Gastrocnemius medialis (tissue), 4 donors: ENCODE measurements around the gene MYB. TPM values are rescaled to one million over a fixed set of nuclear protein-coding genes. Genes with fewer than 3 reads are reported as not detected.

ENCODE experiments used
- ATAC-seq, 2 donors: fragments of 150-250 bp; one replicate each; pipeline ENCODE4 v1.9.1; 2016
- DNase-seq, 2 donors: peaks; one replicate each; pipeline ENCODE4 v3.0.0-alpha.2; 2019
- H3K27ac ChIP-seq, 4 donors: fragments of 200-600 bp; sonication (generic); 1 replicate in 1 of 4; 2 replicates in 3 of 4; pipeline ENCODE4 v1.5.1; 2016 to 2018; ENCODE audit warnings: mild to moderate bottlenecking in 2 of 4, moderate library complexity in 1 of 4
- H3K27me3 ChIP-seq, 3 donors: fragments of 200-600 bp; sonication (generic) in 2 of 3; 1 replicate in 1 of 3; 2 replicates in 2 of 3; pipeline versions ENCODE4 v1.5.1 to v1.6.0; 2016 to 2019; ENCODE audit warnings: mild to moderate bottlenecking in 1 of 3, moderate library complexity in 1 of 3
- H3K36me3 ChIP-seq, 2 donors: fragments of 200-600 bp; sonication (generic) in 1 of 2; one replicate each; pipeline ENCODE4 v1.5.1; 2017 to 2018
- H3K4me1 ChIP-seq, 2 donors: fragments of 200-600 bp; sonication (generic) in 1 of 2; one replicate each; pipeline ENCODE4 v1.5.1; 2016 to 2017; ENCODE audit warnings: mild to moderate bottlenecking in 2 of 2
- H3K4me3 ChIP-seq, 4 donors: fragments of 200-600 bp; sonication (generic) in 3 of 4; 1 replicate in 1 of 4; 2 replicates in 3 of 4; pipeline ENCODE4 v1.5.1; 2016 to 2019; ENCODE audit warnings: mild to moderate bottlenecking in 2 of 4
- H3K9me3 ChIP-seq, 3 donors: fragments of 200-600 bp; sonication (generic) in 2 of 3; 1 replicate in 1 of 3; 2 replicates in 2 of 3; pipeline ENCODE4 v1.5.1; 2016 to 2019
- POLR2A ChIP-seq, 2 donors: fragments of 450-650 bp; IDR thresholded peaks; one replicate each; pipeline ENCODE4 v1.6.1; 2017; ENCODE audit warnings: antibody characterized with exemption in 2 of 2, mild to moderate bottlenecking in 2 of 2, moderate library complexity in 2 of 2
- in situ Hi-C, 4 donors: fragments of 200-750 bp; cut with MboI; loops; one replicate each; pipeline versions ENCODE4 v1.15.0 to v1.8.0; 2017; ENCODE audit warnings: low sequenced_read_pairs in 4 of 4
- intact Hi-C: fragments of 100-400 bp; cut with DNase I; formaldehyde crosslinking; loops from one replicate; pipeline ENCODE4 v1.15.1; 2023; ENCODE audit warnings: low total_unique reads
- total RNA-seq, 4 donors: library from RNA; depleted of rRNA; stranded (reverse); fragments of >200 nt; gene quantifications; one replicate each; pipeline versions ENCODE4 v1.1.0 to v1.2.3, GENCODE V29; 2016
- TF ChIP-seq, protein P1 (sequence below), 5 experiments: fragments of 450-650 bp in 3 of 5; fragments of 200-600 bp in 2 of 5; sonication (generic) in 2 of 5; IDR thresholded peaks in 4 of 5; conservative IDR thresholded peaks in 1 of 5; 1 replicate in 4 of 5; 2 replicates in 1 of 5; pipeline ENCODE4 v1.5.1; 2016 to 2019; ENCODE audit warnings: antibody characterized with exemption in 5 of 5, mild to moderate bottlenecking in 3 of 5, moderate library complexity in 3 of 5

Gene MYB
- total RNA-seq, 4 donors from 2014 or later, result 0.13 to 0.16 (median 0.15) TPM; not detected in 1

DNA sequence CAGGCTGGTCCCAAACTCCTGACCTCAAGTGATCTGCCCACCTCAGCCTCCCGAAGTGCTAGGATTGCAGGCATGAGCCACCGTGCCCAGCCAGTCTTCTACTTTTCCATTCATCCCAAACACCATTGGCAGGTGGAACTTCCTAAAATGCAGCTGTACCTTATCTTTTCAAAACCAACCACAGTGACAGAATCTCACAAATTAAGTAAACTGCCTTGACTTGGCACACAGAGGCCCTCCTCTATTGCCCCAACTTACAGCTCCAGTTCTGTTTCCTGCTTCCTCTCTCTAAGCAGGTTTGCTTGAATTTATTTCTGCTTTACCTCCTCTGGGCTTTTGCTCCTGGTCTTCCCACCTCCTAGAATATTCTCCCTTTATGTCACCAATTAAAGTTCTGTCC is 7.6 kb downstream of the MYB start:
- TF ChIP-seq, protein P1, sequence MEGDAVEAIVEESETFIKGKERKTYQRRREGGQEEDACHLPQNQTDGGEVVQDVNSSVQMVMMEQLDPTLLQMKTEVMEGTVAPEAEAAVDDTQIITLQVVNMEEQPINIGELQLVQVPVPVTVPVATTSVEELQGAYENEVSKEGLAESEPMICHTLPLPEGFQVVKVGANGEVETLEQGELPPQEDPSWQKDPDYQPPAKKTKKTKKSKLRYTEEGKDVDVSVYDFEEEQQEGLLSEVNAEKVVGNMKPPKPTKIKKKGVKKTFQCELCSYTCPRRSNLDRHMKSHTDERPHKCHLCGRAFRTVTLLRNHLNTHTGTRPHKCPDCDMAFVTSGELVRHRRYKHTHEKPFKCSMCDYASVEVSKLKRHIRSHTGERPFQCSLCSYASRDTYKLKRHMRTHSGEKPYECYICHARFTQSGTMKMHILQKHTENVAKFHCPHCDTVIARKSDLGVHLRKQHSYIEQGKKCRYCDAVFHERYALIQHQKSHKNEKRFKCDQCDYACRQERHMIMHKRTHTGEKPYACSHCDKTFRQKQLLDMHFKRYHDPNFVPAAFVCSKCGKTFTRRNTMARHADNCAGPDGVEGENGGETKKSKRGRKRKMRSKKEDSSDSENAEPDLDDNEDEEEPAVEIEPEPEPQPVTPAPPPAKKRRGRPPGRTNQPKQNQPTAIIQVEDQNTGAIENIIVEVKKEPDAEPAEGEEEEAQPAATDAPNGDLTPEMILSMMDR (IDR thresholded peaks at IDR 0.05 in 4 of 5, conservative IDR thresholded peaks at IDR 0.05 in 1 of 5), result no peak
- TF ChIP-seq POLR2A (IDR thresholded peaks at IDR 0.05), result no peak
- H3K27ac ChIP-seq, result no peak overlapping the region
- no peak overlapping the region for H3K4me3 ChIP-seq
- H3K27me3 ChIP-seq, result peaks cover 23 to 30% (median 27%) of the 10 kb centered on the region in 3 donors
- no peaks in the 10 kb centered on the region for H3K9me3 ChIP-seq
- peaks cover 12 to 16% of the 10 kb centered on the region in 2 donors for H3K4me1 ChIP-seq
- no peak for DNase-seq
- H3K36me3 ChIP-seq, result no peaks in the 10 kb centered on the region
- no peak for ATAC-seq
- in situ Hi-C loops, result no loop called here
- intact Hi-C loops, result no loop called here

DNA sequence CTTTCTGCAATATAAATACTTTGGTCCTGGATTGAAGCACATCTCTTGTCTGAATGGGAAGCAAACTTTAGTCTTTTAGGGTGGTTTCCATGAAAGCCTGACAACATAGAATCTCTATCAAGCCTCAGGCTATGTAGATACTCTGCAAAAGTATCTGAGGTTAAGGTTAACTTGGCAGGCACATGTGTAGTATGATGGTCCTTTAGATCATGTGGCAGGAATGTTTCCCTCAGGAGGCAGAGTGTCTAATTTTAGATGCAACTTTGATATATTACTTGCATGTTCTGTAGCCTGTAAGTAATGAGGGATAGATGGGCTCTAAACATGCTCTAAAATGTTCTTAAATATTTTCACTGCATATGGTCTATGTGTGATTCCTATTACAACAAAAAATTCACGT is 8.2 kb downstream of the MYB start:
- in situ Hi-C loops (no loop called here), intact Hi-C loops (no loop called here)
- no peaks in the 10 kb centered on the region for H3K9me3 ChIP-seq
- no peak overlapping the region for H3K4me3 ChIP-seq
- peaks cover 19 to 24% (median 21%) of the 10 kb centered on the region in 3 donors for H3K27me3 ChIP-seq
- H3K4me1 ChIP-seq, result peaks cover 9 to 13% of the 10 kb centered on the region in 2 donors
- H3K27ac ChIP-seq, result no peak overlapping the region
- ATAC-seq (peak; percentile 51 to 70), DNase-seq (no peak)
- no peaks in the 10 kb centered on the region for H3K36me3 ChIP-seq
- TF ChIP-seq, protein P1 (IDR thresholded peaks at IDR 0.05 in 4 of 5, conservative IDR thresholded peaks at IDR 0.05 in 1 of 5), result no peak
- no peak for TF ChIP-seq POLR2A (IDR thresholded peaks at IDR 0.05)

DNA sequence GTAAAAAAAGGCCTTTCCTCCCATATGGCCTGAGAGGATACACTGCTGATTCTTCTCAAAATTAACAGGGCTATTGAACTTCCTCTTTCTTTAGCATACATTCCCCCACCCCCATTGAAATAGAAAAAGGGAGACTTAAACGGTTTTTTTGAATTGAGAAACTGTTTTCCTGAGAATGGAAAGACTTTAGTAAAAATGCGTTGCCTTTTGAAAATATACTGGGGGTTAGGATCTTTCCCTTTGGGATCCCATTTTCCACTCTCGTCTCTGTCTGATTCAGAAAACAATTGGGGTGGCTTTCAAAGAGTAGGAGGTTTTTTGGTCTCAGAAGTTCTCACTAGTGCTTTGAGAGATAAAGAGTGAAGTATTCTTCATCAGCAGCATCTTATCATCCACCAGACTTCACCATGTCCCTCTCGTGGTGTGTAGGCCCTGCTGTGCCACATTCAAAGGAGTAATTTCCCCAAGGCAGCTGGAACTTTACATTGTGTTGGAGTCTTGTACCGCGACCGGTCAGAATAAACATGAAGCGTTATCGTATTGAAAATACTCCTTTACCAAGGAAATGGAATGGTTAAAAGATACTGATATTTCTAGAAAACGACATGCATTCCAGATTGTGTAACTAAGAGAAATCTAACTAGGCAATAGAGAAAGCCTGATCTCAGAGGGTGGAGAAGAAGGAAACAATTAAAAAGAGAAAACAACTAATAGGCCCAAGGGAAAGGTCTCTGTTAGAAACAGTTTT is 10.6 kb downstream of the MYB start:
- peaks cover 9 to 13% of the 10 kb centered on the region in 2 donors for H3K4me1 ChIP-seq
- no peak for DNase-seq
- H3K36me3 ChIP-seq, result no peaks in the 10 kb centered on the region
- H3K27ac ChIP-seq, result no peak overlapping the region
- in situ Hi-C loops, result no loop called here
- no peak for TF ChIP-seq POLR2A (IDR thresholded peaks at IDR 0.05)
- TF ChIP-seq, protein P1 (IDR thresholded peaks at IDR 0.05 in 4 of 5, conservative IDR thresholded peaks at IDR 0.05 in 1 of 5), result no peak
- peaks cover 0 to 3% (median 0%) of the 10 kb centered on the region in 3 donors for H3K27me3 ChIP-seq
- intact Hi-C loops, result no loop called here
- no peak overlapping the region for H3K4me3 ChIP-seq
- ATAC-seq, result no peak
- H3K9me3 ChIP-seq, result no peaks in the 10 kb centered on the region

DNA sequence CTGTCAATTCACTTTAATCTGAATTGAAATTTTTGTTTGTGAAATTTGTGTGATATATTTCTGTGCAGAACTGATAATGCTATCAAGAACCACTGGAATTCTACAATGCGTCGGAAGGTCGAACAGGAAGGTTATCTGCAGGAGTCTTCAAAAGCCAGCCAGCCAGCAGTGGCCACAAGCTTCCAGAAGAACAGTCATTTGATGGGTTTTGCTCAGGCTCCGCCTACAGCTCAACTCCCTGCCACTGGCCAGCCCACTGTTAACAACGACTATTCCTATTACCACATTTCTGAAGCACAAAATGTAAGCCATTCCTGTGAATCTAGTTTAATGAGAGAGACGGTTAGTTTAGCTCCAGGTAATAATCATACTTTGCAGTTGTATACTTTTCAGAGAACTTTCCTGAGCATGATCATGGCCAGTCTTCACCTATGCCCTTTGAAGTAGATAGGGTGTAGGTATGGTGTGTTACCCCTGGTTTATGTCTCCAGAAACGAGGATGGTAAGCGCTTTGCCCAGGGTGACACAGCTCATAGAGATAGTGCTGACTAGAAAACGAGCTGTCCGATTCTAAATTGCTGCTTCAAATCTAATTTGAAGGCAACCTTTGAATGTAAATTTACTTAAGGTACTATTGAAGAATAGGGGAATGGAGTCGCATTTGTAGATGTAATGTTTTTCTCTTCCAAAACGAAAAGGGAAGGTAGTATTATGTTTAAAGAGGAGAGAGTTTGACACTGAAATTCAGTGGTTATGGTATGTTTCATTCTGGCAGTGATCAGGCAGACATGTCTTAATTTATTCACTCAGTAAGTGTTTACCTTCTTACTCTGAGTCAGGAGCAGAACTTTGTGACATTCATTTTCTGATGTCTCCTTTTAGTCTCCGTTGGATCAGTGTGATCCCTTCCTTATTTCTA is 11.4 kb downstream of the MYB start:
- in situ Hi-C loops, result no loop called here
- Histone ChIP-seq H3K27ac (no peak overlapping the region), H3K4me3 (no peak overlapping the region), H3K27me3 (no peaks in the 10 kb centered on the region), H3K4me1 (peaks cover 9 to 13% of the 10 kb centered on the region in 2 donors), H3K36me3 (no peaks in the 10 kb centered on the region), H3K9me3 (no peaks in the 10 kb centered on the region)
- DNase-seq, result no peak
- intact Hi-C loops, result no loop called here
- no peak for ATAC-seq
- TF ChIP-seq POLR2A (IDR thresholded peaks at IDR 0.05), result no peak
- TF ChIP-seq, protein P1 (IDR thresholded peaks at IDR 0.05 in 4 of 5, conservative IDR thresholded peaks at IDR 0.05 in 1 of 5), result no peak
